Measurements from ENCODE around the gene KRT4. TPM values are rescaled to one million over a fixed set of nuclear protein-coding genes. Genes with fewer than 3 reads are reported as not detected.

Gene KRT4
- total RNA-seq, 1 donor from 2014 or later = not detected

- no peak for DNase-seq (ENCODE audit: low spot score)
- Histone ChIP-seq H3K27me3 (no peaks in the 10 kb centered on the region), H3K4me1 (peaks cover 25% of the 10 kb centered on the region), H3F3A (ENCODE audit: low read depth) (peaks cover 12% of the 10 kb centered on the region), H3K79me2 (ENCODE audit: low read depth) (no peaks in the 10 kb centered on the region), H3K4me3 (no peak overlapping the region), H3K36me3 (no peaks in the 10 kb centered on the region), H3K9me3 (ENCODE audit: low read depth) (no peaks in the 10 kb centered on the region), H3K27ac (no peak overlapping the region), H3K4me2 (no peak overlapping the region), H4K20me1 (ENCODE audit: low read depth) (no peaks in the 10 kb centered on the region), H3K9ac (no peak overlapping the region), H2AFZ (replicated peaks) (no peak overlapping the region)
- Mint-ChIP-seq H3K27me3 (ENCODE audit: insufficient read depth, low read depth) (peaks cover 7% of the 10 kb centered on the region), H3K4me1 (peaks cover 14% of the 10 kb centered on the region), H3K36me3 (no peaks in the 10 kb centered on the region), H3K27ac (no peak overlapping the region), H3K9me3 (no peaks in the 10 kb centered on the region), H3K4me3 (no peak overlapping the region)
- TF ChIP-seq EZH2 (IDR thresholded peaks at IDR 0.05) (no peak), EZH2phosphoT487 (IDR thresholded peaks at IDR 0.05) (no peak), CTCF (IDR thresholded peaks at IDR 0.05) (no peak)
Measured at GRCh38 chr12:52814710-52815155, 817 bp upstream of the KRT4 start.

- Mint-ChIP-seq H3K27me3 (ENCODE audit: insufficient read depth, low read depth) (peaks cover 4% of the 10 kb centered on the region), H3K4me1 (peaks cover 3% of the 10 kb centered on the region), H3K27ac (no peak overlapping the region), H3K36me3 (no peaks in the 10 kb centered on the region), H3K9me3 (no peaks in the 10 kb centered on the region), H3K4me3 (no peak overlapping the region)
- no peak overlapping the region for H2AFZ ChIP-seq (replicated peaks)
- no peaks in the 10 kb centered on the region for H3K79me2 ChIP-seq (ENCODE audit: low read depth)
- no peaks in the 10 kb centered on the region for H3K36me3 ChIP-seq
- H3K4me1 ChIP-seq = peaks cover 11% of the 10 kb centered on the region
- H3K9ac ChIP-seq = no peak overlapping the region
- H3K27me3 ChIP-seq = no peaks in the 10 kb centered on the region
- peaks cover 5% of the 10 kb centered on the region for H3F3A ChIP-seq (ENCODE audit: low read depth)
- TF ChIP-seq EZH2 (IDR thresholded peaks at IDR 0.05) = no peak
- no peak overlapping the region for H3K4me3 ChIP-seq
- H4K20me1 ChIP-seq (ENCODE audit: low read depth) = no peaks in the 10 kb centered on the region
- H3K27ac ChIP-seq = no peak overlapping the region
- H3K9me3 ChIP-seq (ENCODE audit: low read depth) = no peaks in the 10 kb centered on the region
- H3K4me2 ChIP-seq = no peak overlapping the region
- no peak for DNase-seq (ENCODE audit: low spot score)
Measured at GRCh38 chr12:52813203-52813819, 605 bp downstream of the KRT4 start.

GRCh38 chr12:52812749-52813148 is 1.2 kb downstream of the KRT4 start:
- no peak overlapping the region for H3K4me3 ChIP-seq
- H3K9ac ChIP-seq = no peak overlapping the region
- DNase-seq (ENCODE audit: low spot score) = no peak
- H3K4me1 ChIP-seq = peaks cover 5% of the 10 kb centered on the region
- Mint-ChIP-seq H3K4me3 (no peak overlapping the region), H3K27me3 (ENCODE audit: insufficient read depth, low read depth) (peaks cover 4% of the 10 kb centered on the region), H3K9me3 (no peaks in the 10 kb centered on the region), H3K36me3 (no peaks in the 10 kb centered on the region), H3K4me1 (no peaks in the 10 kb centered on the region), H3K27ac (no peak overlapping the region)
- H3K4me2 ChIP-seq = no peak overlapping the region
- no peaks in the 10 kb centered on the region for H3K27me3 ChIP-seq
- H3K79me2 ChIP-seq (ENCODE audit: low read depth) = no peaks in the 10 kb centered on the region
- H2AFZ ChIP-seq (replicated peaks) = no peak overlapping the region
- no peaks in the 10 kb centered on the region for H3F3A ChIP-seq (ENCODE audit: low read depth)
- TF ChIP-seq EZH2 (IDR thresholded peaks at IDR 0.05) = no peak
- no peak for TF ChIP-seq EZH2phosphoT487 (IDR thresholded peaks at IDR 0.05)
- H3K9me3 ChIP-seq (ENCODE audit: low read depth) = no peaks in the 10 kb centered on the region
- no peak overlapping the region for H3K27ac ChIP-seq
- no peaks in the 10 kb centered on the region for H4K20me1 ChIP-seq (ENCODE audit: low read depth)
- H3K36me3 ChIP-seq = no peaks in the 10 kb centered on the region

GRCh38 chr12:52812073-52812400 is 1.9 kb downstream of the KRT4 start:
- Histone ChIP-seq H3K36me3 (no peaks in the 10 kb centered on the region), H3K27me3 (no peaks in the 10 kb centered on the region), H3K27ac (no peak overlapping the region), H3K4me3 (no peak overlapping the region), H3K4me2 (no peak overlapping the region), H3K4me1 (peaks cover 7% of the 10 kb centered on the region), H3K9me3 (ENCODE audit: low read depth) (no peaks in the 10 kb centered on the region), H2AFZ (replicated peaks) (no peak overlapping the region), H3K9ac (no peak overlapping the region), H3F3A (ENCODE audit: low read depth) (no peaks in the 10 kb centered on the region), H3K79me2 (ENCODE audit: low read depth) (no peaks in the 10 kb centered on the region), H4K20me1 (ENCODE audit: low read depth) (no peaks in the 10 kb centered on the region)
- TF ChIP-seq EZH2phosphoT487 (IDR thresholded peaks at IDR 0.05) = no peak
- TF ChIP-seq EZH2 (IDR thresholded peaks at IDR 0.05) = no peak
- no peak for TF ChIP-seq CTCF (IDR thresholded peaks at IDR 0.05)
- H3K4me3 Mint-ChIP-seq = no peak overlapping the region
- no peak overlapping the region for H3K27ac Mint-ChIP-seq
- no peaks in the 10 kb centered on the region for H3K4me1 Mint-ChIP-seq
- H3K9me3 Mint-ChIP-seq = no peaks in the 10 kb centered on the region
- no peaks in the 10 kb centered on the region for H3K36me3 Mint-ChIP-seq
- H3K27me3 Mint-ChIP-seq (ENCODE audit: insufficient read depth, low read depth) = peaks cover 6% of the 10 kb centered on the region
- no peak for DNase-seq (ENCODE audit: low spot score)

All from neural progenitor cell (in vitro differentiated cells).